GM12874 (cell line): ENCODE data around the gene YIPF1.

Source experiments
- CTCF ChIP-seq: IDR thresholded peaks from 2 replicates; pipeline ENCODE4 v1.5.1; 2011; ENCODE audit warnings: low read depth, mild to moderate bottlenecking, control low read depth, low read length, moderate library complexity; ENCODE audit not compliant: insufficient read depth

The YIPF1 gene

GRCh38 chr1:53850082-53850673, 39.4 kb downstream of the YIPF1 start:
- no peak for TF ChIP-seq CTCF

- no peak for TF ChIP-seq CTCF
Measured at GRCh38 chr1:53847980-53848379, 41.6 kb downstream of the YIPF1 start.

GRCh38 chr1:53842347-53842746, 47.2 kb downstream of the YIPF1 start:
- TF ChIP-seq CTCF = no peak

GRCh38 chr1:53838654-53838974, 51.0 kb downstream of the YIPF1 start:
- TF ChIP-seq CTCF = no peak

GRCh38 chr1:53837924-53838653, 51.5 kb downstream of the YIPF1 start, which contains the start of gene NDC1:
NDC1 (minus strand) TSS chr1:53838296; CDS start chr1:53838261, 35 bp downstream.
- TF ChIP-seq CTCF = no peak

- TF ChIP-seq CTCF = no peak
Measured at GRCh38 chr1:53837646-53837923, 52.0 kb downstream of the YIPF1 start.

GRCh38 chr1:53835491-53835890, 54.1 kb downstream of the YIPF1 start:
- no peak for TF ChIP-seq CTCF
